NCI-H526 treated with DMSO at 0.1 percent for 48 hours (cell line): ENCODE data around the gene MCM7.
"Not testable (repeated sequence)": the region's sequence is repeated elsewhere in the genome, so short reads cannot be mapped to it uniquely, and the experiment has no call there.

Source experiments
- DNase-seq: peaks from one replicate; lab custom pipeline; 2025; lab: John Stamatoyannopoulos, UW

MCM7 gene

DNA sequence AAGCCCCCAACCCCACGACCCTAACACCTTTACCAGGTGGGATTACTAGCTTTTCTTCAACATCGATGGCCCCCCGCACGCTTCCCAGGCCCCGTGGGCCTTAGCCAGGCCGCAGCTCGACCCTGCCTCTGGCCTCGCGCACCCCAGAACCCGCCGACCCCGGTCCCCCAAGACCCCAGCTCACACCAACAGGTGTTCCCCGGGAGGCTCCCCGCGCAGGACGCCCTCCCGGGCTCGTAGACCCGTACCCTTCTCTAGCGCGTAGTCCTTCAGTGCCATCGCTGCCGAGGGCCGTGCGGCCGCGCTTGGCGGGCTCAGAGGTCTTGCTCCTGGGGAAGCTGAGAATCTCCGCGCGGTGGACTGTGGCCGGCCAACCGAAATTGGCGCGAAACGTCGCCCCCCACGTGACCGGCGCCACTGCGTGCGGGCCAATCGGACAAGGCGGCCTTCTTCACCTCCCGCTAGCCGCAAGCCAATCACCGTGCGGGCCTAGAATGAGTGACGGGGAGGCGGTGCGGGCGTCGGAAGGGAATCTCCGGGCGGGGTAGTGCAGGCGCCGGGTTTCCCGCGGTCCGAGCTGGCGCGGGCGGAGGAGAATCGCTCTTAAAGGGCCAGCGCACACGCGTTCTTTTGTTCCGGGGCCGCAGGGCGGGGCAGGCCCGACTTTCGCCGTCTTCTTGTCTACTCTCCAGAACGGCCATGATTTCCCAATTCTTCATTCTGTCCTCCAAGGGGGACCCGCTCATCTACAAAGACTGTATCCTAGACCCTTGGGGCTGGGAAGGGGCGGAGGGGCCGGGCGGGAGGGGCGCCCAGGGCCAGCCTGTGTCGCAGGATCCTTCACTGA is at the start of gene MCM7, which contains the start of gene AP4M1:
TSS of gene MCM7 (minus strand) at position 382 of the 847 bp plus-strand sequence. CDS start at position 279, 103 bp downstream.
TSS of gene AP4M1 (plus strand) at position 628 of the 847 bp plus-strand sequence. CDS start at position 700, 72 bp downstream.
- DNase-seq, result peak; percentile 99

DNA sequence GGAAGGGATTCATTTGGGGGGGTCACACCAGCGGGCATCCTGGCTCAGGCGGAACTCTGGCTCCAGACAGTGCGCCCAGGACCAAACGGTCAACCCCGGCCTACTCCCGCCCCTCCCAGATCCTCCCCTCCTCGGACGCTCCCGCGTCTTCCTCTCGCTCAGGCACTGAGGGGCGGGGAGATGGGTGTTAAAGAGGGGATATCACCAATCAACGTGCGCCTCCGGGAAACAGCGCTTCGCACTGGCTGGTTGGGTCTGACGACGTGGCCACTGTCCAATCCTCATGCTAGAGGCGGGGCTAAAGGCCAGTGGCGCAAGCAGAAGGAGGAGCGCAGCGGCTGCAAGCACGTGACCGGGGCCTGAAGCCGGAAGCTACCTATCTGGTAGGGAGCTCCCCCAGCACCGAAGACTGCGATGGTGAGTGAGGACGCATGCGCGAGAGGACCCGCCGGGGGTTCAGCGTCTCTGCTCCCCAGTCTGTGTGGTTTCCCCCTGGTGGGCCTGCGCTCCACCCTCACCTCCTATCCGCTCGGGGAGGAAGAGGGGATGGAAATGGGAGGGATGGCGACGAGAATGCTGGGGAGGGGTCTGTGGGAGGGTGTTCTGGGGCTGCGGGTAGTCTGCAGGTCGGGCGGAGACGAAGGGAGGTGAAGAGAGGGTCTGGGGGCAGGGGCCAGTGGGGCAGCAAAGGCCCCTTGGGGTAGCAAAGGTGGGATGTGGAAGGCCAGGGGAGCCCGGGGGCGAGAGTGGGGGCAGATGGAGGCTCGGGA is 47.5 kb upstream of the MCM7 start, which contains the start of gene LAMTOR4:
TSS of gene LAMTOR4 (plus strand) at position 360 of the 770 bp plus-strand sequence. CDS start at position 415, 55 bp downstream.
- peak; percentile 99 for DNase-seq

DNA sequence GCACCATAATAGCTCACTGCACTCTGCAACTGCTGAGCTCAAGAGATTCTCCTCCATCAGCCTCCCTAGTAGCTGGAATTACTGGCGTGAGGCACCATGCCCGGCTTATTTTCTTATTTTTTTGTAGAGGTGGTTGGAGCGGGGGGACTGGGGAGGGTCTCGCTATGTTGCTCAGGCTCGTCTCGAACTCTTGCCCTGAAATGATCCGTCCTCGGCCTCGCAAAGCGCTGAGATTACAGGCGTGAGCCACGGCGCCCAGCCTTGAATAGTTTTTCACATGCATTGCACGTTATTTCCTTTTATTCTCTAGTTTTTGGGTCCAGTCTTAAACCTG is 47.0 kb upstream of the MCM7 start:
- DNase-seq, result no peak

DNA sequence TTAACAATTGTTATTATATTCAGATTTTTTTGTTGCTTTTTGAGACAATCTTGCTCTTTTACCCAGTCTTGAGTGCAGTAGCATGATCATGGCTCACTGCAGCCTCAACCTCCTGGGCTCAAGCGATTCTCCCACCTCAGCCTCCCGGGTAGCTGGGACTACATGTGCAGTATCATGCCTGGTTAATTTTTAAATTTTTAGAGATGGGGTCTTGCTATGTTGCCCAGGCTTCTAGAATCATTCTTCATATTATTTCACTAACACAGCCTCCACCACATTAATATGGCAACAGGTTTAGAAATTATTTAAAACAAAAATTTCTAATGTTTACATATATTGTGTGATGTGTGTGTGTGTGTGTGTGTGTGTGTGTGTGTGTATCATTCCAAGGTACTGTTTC is 46.1 kb upstream of the MCM7 start:
- no peak for DNase-seq

DNA sequence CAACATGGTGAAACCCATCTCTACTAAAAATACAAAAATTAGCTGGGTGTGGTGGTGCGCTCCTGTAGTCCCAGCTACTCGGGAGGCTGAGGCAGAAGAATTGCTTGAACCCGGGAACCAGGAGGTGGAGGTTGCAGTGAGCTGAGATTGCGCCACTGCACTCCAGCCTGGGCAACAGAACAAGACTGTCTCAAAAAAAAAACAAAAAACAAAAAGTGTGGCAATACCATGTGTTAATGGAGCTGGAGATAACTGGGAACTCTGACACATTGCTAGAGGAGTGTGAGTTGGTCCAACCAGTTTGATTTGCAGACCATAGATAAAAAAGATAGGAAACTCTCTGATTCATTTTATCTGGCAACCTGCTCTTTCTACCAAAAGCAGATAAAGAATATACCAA is 45.2 kb upstream of the MCM7 start:
- DNase-seq, result not testable (repeated sequence)

DNA sequence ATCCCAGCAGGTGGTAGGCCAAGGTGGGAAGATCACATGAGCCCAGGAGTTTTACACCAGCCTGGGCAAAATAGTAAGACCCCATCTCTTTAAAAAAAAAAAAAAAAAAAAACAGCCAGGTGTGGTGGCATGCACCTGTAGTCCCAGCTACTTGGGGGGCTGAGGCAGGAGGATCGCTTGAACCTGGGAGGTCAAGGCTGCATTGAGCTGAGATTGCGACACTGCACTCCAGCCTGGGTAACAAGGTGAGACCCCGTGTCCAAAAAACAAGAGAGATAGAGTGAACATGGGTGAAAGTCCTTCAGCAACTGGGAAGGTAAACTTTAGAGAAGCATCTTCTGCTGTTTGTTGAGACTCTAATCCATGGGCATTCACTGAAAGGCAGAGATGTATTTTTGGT is 41.3 kb upstream of the MCM7 start:
- DNase-seq, result no peak

DNA sequence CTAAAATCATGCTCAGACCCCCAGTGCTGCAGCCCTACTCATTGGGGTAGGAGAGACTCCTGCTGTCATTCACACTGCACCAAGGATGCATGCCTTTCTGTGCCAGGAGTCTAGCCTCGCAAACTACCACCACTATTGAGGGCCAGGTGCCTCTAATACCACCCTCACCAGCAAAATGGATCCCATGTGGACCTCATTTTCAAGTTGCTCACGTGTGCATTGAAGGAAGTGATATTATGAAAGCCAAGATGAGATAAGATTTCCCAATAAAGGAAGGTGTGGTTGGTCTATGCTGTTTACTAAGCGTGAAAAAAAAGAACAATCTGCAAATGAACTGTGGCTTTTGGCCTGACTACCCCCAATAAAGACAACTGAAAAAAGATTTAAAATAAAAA is 40.4 kb upstream of the MCM7 start:
- no peak for DNase-seq

DNA sequence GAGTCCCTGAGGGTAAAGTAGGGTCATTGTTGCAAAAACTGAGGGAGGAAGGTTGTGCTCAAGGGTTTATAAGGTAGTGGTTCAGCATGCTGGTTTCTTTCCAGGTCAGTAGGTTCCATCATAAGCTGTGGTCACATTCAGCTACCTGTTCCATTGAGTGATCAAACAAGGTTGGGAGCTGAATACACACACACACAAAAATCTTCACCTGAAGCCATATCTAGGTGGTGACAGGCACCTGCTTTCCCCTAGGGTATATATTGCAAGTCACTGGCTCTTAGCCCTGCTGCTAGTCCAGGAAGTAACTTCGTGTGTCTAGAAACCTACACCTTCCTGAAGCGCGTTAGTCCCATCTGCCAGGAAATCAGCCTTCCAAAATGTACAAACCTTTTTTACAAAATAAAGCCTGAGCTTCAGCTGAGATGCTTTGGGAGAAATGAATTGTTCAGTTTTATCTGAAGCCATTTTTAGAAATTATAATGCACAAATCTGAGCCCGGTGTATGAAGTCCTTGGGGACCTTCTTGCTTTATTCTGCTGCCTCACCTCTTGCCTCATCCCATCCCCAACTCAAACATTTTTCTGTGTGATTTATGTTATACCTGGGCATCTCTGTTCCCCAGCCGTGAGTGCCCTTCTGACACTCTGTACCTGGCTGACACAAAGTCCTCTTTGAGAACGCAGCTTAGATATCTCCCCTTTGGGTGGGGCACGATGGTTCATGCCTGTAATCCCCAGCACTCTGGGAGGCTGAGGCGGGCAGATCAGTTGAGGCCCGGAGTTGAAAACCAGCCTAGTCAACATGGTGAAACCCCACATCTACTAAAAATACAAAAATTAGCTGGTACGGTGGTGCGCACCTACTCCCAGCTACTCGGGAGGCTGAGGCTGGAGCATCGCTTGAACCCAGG is 36.9 kb upstream of the MCM7 start:
- DNase-seq, result no peak

DNA sequence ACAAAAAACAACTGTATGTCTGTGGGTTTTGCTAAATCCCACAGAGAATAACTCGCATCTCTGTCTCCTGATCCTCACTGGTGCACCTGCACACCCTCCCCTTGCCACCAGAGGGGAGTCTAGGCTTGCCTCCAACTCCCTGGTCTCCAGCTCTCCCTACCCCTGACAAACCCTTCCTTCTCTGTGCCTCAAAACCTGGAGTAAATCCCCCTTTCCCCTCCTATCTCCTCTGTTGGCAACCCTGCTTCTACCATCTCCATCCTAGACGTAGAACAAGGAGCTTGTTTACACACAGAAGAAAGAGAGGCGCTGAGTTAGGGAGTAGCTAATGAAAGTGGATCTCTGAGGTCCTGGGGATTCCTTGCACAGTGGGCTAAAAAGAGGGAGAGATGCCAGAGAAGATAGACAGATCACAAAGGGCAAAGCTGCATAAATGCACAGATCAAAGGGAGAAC is 31.5 kb upstream of the MCM7 start:
- peak; percentile 66 for DNase-seq

DNA sequence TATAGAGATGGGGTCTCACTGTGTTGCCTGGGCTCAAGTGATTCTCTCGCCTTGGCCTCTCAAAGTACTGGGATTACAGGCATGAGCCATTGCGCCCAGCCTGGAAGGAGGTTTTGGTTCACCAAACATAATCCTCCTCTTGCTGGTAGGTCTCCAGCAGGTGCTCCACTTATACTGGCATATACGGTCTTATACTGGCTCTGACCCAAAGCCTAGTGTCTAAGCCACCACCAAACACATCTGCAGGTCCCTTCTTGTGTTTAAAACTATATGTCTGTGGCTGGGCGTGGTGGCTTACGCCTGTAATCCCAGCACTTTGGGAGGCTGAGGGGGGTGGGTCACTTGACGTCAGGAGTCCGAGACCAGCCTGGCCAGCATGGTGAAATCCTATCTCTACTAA is 30.9 kb upstream of the MCM7 start:
- DNase-seq, result no peak

DNA sequence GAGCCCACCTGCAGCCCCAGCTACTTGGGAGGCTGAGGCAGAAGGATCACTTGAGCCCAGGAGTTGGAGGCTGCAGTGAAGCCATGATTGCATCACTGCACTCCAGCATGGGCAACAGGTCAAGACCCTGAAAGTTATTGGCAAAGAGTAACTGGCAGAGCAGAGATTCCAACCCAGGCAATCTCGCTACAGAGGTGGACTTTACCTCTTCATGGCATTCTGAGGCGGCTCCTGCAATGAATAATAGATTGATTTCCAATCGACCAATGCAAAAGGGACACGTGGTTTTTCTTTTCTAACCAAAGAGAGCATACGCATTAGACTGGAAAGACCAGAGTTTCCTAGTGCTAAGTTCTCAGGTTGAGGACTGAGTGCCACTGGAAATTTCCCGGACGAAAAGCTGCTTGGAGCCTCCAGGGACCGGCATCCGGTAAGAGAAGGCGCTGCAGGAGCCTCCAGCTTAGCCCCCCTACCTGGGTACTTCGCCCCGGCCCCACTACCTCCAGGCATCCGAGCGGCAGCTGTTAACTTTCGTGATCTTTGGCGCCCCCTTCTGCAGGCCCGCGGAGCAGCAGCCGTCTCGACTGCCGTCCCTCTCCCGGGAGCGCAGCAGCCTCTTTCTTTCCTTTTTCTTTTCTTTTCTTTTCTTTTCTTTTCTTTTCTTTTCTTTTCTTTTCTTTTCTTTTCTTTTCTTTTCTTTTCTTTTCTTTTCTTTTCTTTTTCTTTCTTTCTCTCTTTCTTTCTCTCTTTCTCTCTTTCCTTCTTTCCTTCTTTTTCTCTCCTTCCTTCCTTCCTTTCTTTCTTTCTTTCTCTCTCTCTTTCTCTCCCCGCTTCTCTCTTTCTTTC is 29.6 kb upstream of the MCM7 start:
- DNase-seq, result peak; percentile 66

DNA sequence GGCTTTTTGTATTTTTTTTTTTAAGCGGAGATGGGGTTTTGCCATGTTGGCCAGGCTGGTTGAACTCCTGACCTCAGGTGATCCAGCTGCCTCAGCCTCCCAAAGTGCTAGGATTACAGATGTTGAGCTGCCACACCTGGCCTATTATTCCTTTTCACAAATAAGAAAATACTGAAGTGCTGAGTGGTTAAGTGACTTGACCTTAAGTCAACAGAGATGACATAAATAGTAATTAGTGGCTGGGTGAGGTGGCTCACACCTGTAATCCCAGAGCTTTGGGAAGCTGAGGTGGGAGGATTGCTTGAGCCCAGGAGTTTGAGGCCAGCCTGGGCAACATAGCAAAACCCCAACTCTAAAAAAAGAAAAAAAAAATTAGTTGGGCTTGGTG is 29.0 kb upstream of the MCM7 start:
- not testable (repeated sequence) for DNase-seq

DNA sequence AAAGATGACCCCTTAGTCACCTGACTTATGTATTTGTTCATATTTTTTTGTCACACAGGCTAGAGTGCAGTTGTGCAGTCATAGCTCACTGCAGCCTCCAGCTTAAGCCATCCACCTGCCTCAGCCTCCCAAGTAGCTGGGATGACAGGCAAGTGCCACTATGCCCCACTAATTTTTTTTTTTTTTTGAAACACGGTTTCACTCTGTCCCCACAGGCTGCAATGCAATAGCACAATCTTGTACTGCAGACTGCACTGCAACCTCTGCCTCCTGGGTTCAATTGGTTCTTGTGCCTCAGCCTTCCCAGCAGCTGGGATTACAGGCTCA is 27.4 kb upstream of the MCM7 start:
- DNase-seq, result no peak

DNA sequence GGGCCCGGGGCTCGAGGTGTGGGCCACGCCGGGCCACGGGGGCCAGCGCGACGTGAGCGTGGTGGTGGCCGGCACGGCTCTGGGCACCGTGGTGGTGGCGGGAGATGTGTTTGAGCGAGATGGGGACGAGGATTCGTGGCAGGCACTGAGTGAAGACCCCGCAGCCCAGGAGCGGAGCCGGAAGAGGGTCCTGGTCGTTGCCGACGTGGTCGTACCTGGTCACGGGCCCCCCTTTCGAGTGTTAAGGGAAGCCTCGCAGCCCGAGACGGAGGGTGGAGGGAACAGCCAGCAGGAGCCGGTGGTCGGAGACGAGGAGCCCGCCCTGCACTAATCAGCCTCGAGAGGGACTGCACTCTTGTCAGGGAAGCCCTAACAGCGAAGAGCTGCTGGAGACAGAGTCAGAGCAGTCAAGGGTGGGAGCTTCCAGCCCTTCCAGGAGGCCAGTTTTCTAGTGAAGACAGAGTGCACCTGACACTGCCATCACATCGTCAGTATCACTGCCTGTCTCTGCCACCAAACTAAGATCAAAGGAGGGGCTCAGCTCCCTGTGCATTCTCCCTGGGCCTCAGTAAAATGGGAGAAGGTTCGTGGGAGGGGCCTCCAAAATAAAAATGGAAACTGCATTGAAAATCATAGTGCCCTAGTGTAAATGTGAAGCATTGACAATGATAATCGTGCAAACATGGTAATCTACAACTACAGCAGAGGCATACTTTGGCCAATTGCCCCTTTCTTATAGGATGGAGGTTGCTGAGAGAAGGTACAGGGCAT is 26.9 kb upstream of the MCM7 start:
- DNase-seq, result no peak

DNA sequence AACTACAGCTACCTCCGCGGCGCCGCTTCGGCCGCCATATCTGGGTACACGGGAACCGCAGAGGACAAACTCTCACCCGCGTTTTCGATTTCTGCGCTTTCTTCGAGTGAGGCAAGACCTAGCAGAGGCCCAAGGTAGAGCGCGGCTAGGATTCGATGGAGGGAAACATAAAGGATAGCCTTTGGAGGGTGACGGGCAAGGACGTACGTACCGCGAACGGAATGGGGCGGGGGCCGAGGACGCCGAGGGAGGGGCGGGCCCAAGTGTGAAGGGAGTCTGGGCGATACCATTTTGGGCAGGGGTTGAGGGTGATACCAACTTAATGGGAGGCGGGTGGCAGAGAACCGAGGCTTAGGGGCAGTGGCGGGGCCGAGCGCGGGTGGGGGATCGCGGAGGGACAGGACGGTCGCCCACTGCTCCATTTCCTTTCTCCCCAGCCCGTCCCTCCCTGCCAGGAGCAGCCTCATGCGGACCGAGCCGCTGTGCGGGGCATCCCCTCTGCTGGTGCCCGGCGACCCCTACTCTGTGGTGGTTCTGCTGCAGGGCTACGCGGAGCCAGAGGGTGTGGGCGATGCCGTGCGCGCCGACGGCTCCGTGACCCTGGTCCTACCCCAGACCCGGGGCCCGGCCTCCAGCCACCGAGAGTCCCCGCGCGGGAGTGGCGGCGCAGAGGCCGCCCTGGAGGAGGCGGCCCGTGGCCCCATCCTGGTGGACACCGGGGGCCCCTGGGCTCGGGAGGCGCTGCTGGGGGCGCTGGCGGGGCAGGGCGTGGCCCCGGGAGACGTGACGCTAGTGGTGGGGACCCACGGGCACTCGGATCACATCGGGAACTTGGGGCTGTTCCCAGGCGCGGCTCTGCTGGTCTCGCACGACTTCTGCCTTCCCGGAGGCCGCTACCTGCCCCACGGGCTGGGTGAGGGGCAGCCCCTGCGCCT is 26.0 kb upstream of the MCM7 start, which contains the start of gene MBLAC1:
TSS of gene MBLAC1 (plus strand) at position 37 of the 935 bp plus-strand sequence. CDS start at position 466, 429 bp downstream.
- peak; percentile 87 for DNase-seq

DNA sequence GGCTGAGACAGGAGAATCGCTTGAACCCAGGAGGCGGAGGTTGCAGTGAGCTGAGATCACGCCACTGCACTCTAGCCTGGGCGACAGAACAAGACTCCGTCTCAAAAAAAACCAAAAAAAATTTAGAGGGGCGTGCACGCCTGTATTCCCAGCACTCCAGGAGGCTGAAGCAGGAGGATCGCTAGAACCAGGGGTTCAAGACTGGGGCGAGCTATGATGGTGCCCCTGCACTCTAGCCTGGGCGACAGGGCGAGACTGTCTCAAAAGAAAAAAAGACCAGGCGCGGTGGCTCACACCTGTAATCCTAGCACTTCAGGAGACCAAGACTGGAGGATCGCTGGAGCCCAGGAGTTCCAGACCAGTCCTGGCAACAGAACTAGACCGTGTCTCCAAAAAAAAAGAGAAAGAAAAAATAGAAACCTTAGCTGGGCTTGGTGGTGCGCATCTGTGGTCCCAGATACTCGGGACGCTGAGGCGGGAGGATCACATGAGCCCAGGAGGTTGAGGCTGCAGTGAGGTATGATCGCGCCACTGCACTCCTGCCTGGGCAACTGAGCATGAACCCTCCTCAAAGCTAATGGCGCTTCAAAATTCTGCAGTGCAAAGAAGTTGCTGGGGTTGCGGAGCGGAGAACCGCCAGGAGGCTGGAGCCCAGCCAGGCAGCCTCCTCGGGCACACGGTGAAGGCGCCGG is 25.2 kb upstream of the MCM7 start:
- DNase-seq, result no peak

DNA sequence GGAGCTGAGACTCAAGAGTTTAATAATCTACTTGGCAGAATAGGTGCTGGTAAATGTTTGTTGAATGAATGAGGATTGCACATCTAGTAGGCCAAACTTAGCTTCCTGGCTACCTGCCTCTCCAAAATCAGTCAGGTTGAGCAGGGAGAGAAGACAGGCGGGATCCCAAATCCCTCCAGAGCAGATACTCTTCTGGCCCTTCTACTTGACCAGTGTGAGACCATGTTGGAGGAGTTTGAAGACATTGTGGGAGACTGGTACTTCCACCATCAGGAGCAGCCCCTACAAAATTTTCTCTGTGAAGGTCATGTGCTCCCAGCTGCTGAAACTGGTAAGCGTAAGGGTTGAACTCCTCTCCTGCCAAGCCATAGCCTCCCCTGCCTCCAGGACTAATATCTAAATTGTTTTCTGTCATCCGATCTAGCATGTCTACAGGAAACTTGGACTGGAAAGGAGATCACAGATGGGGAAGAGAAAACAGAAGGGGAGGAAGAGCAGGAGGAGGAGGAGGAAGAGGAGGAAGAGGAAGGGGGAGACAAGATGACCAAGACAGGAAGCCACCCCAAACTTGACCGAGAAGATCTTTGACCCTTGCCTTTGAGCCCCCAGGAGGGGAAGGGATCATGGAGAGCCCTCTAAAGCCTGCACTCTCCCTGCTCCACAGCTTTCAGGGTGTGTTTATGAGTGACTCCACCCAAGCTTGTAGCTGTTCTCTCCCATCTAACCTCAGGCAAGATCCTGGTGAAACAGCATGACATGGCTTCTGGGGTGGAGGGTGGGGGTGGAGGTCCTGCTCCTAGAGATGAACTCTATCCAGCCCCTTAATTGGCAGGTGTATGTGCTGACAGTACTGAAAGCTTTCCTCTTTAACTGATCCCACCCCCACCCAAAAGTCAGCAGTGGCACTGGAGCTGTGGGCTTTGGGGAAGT is 23.4 kb upstream of the MCM7 start:
- DNase-seq, result no peak
